K562 (cell line): ENCODE data around the gene CD300C. TPM values are rescaled to one million over a fixed set of nuclear protein-coding genes. Genes with fewer than 3 reads are reported as not detected.

Source experiments
- ATAC-seq: fragments of 200-7000 bp; cut with Tn5 transposase; 3 replicates; pipeline ENCODE4 v1.9.1; 2020; ENCODE audit warnings: moderate library complexity
- BruUV-seq: library from RNA; stranded (reverse); fragments of 400-500 nt; replicated peaks from 2 replicates; lab custom pipeline; 2021; lab: Mats Ljungman, UMichigan
- CTCF ChIA-PET: fragments of 300-600 bp; formaldehyde crosslinking; extraction: SDS; loops from one replicate; lab custom pipeline; 2021; ENCODE audit warnings: low intra/inter-chr PET ratio; lab: Yijun Ruan, JAX
- POLR2A ChIA-PET: fragments of 300-600, 350-650 bp; sonication (Branson Sonifier 250); formaldehyde crosslinking; extraction: SDS; loops from one replicate; lab custom pipeline; 2021; ENCODE audit warnings: antibody characterized with exemption, inconsistent platforms; lab: Yijun Ruan, JAX
- DNase-seq, 4 experiments: peaks; one replicate each; pipeline versions ENCODE4 v3.0.0 to v3.0.0-alpha.2; 2011 to 2018; ENCODE audit warnings: low spot score in 3 of 4, mixed read lengths in 3 of 4; ENCODE audit errors: extremely low read depth in 1 of 4
- FAIRE-seq: peaks from 2 replicates; lab custom pipeline; 2011; peaks lifted over from hg19 to GRCh38; lab: Jason Lieb, UNC
- H2AFZ ChIP-seq: 2 replicates; pipeline ENCODE4 v1.6.0; 2011; ENCODE audit warnings: low read depth, low read length, control low read depth, inconsistent platforms
- H3K27ac ChIP-seq: fragments of 200-600 bp; 3 replicates; pipeline ENCODE4 v1.8.0; 2011; ENCODE audit warnings: low read depth, mild to moderate bottlenecking, control low read depth, inconsistent platforms, low read length, moderate library complexity, mixed read lengths; ENCODE audit errors: extremely low read depth
- H3K27me3 ChIP-seq, 2 experiments: fragments of 300-600 bp in 1 of 2; 2 replicates in 1 of 2; 3 replicates in 1 of 2; pipeline versions ENCODE4 v1.6.0 to v1.8.0; 2011; ENCODE audit warnings: inconsistent platforms in 2 of 2, low read length in 2 of 2, mild to moderate bottlenecking in 1 of 2, mixed read lengths in 1 of 2, moderate library complexity in 1 of 2; ENCODE audit not compliant: control insufficient read depth in 2 of 2, insufficient read depth in 2 of 2
- H3K36me3 ChIP-seq: fragments of 300-600 bp; 3 replicates; pipeline ENCODE4 v1.8.0; 2011; ENCODE audit warnings: mild to moderate bottlenecking, low read length, inconsistent platforms; ENCODE audit not compliant: control insufficient read depth, insufficient read depth
- H3K4me1 ChIP-seq, 2 experiments: fragments of 200-600 bp in 1 of 2; replicated peaks in 1 of 2; 2 replicates in 1 of 2; 3 replicates in 1 of 2; pipeline versions ENCODE4 v1.5.1 to v1.8.0; 2011; ENCODE audit warnings: inconsistent platforms in 2 of 2, low read length in 2 of 2, mild to moderate bottlenecking in 1 of 2, mixed read lengths in 1 of 2, moderate library complexity in 1 of 2; ENCODE audit not compliant: control insufficient read depth in 2 of 2, insufficient read depth in 2 of 2
- H3K4me2 ChIP-seq: 2 replicates; pipeline ENCODE4 v1.6.1; 2011; ENCODE audit warnings: low read length, control low read depth, inconsistent platforms, mixed read lengths; ENCODE audit not compliant: insufficient read depth
- H3K4me3 ChIP-seq: fragments of 200-600 bp; sonication (generic), shearing (Covaris generic); 2 replicates; pipeline ENCODE4 v1.5.1; 2016; ENCODE audit warnings: control low read depth, inconsistent platforms
- H3K79me2 ChIP-seq: fragments of 200-600 bp; 3 replicates; pipeline ENCODE4 v1.8.0; 2011; ENCODE audit warnings: low read length, inconsistent platforms; ENCODE audit not compliant: control insufficient read depth, insufficient read depth
- H3K9ac ChIP-seq, 2 experiments: 2 replicates each; pipeline versions ENCODE4 v1.6.0 to v1.6.1; 2011; ENCODE audit warnings: low read depth in 2 of 2, low read length in 2 of 2, control low read depth in 1 of 2, inconsistent platforms in 1 of 2, mild to moderate bottlenecking in 1 of 2, mixed read lengths in 1 of 2; ENCODE audit not compliant: insufficient read depth in 1 of 2
- H3K9me1 ChIP-seq: one replicate; pipeline ENCODE4 v1.6.0; 2011; ENCODE audit warnings: inconsistent platforms, mild to moderate bottlenecking, low read length, moderate library complexity; ENCODE audit not compliant: control insufficient read depth, insufficient read depth
- H3K9me3 ChIP-seq: replicated peaks from 2 replicates; pipeline ENCODE4 v1.5.1; 2011; ENCODE audit warnings: low read depth, low read length, inconsistent platforms; ENCODE audit not compliant: control insufficient read depth, insufficient read depth
- H4K20me1 ChIP-seq: replicated peaks from 2 replicates; pipeline ENCODE4 v1.6.1; 2011; ENCODE audit warnings: low read length, inconsistent platforms, mixed read lengths; ENCODE audit not compliant: control insufficient read depth, insufficient read depth
- HDAC1 ChIP-seq, 2 experiments: fragments of 450-650 bp; IDR thresholded peaks; 2 replicates each; pipeline ENCODE4 v1.6.1; 2016 to 2017; ENCODE audit warnings: inconsistent platforms in 1 of 2, mild to moderate bottlenecking in 1 of 2, moderate library complexity in 1 of 2
- KLF13 ChIP-seq: fragments of 450-650 bp; IDR thresholded peaks from 2 replicates; pipeline ENCODE4 v1.6.1; 2016; ENCODE audit warnings: missing genetic modification characterization, low read depth, mild to moderate bottlenecking, missing compliant biosample characterization, moderate library complexity, borderline replicate concordance
- MEF2D ChIP-seq: conservative IDR thresholded peaks from 2 replicates; pipeline ENCODE4 v1.6.1; 2016; ENCODE audit warnings: low read depth, missing genetic modification characterization, missing compliant biosample characterization
- SRSF7 ChIP-seq: fragments of 200-400 bp; formaldehyde crosslinking; optimal IDR thresholded peaks from 2 replicates; pipeline ENCODE3; 2017; ENCODE audit warnings: mild to moderate bottlenecking, low read depth, low read length
- ZNF184 ChIP-seq: sonication (generic); formaldehyde crosslinking; IDR thresholded peaks from 2 replicates; pipeline ENCODE4 v1.5.0; 2020; ENCODE audit warnings: missing genetic modification reagents
- WGBS: fragments of 100-300 bp; shearing (Covaris generic); methylation state at CpG from one replicate; pipeline ENCODE4 v1.1.6; 2016; ENCODE audit warnings: low coverage, mixed read lengths; ENCODE audit not compliant: insufficient coverage; ENCODE audit errors: missing lambda C conversion rate; 5-methylcytosine and 5-hydroxymethylcytosine counted together
- in situ Hi-C: fragments of 300-500 bp; cut with MboI; formaldehyde crosslinking; loops from 4 replicates; pipeline ENCODE4 v1.15.0; 2018; ENCODE audit warnings: inconsistent platforms, mixed read lengths
- intact Hi-C: fragments of 100-400 bp; cut with micrococcal nuclease; formaldehyde crosslinking; loops from 2 replicates; pipeline ENCODE4 v1.14.2; 2022
- polyA plus RNA-seq, 8 experiments: library from polyadenylated mRNA; depleted of rRNA in 4 of 8; stranded (reverse) in 5 of 8; unstranded in 3 of 8; fragments of >200 nt; fragmentation: Nextera tagmentation in 2 of 8; fragmentation: Illumina TruSeq in 1 of 8; extraction: Ambion mirVana in 2 of 8; extraction: Trizol in 1 of 8; gene quantifications; 2 replicates each; pipeline versions ENCODE4 v1.2.1 to v1.2.3, GENCODE V29; 2011 to 2014; ENCODE audit warnings: inconsistent platforms in 1 of 8, missing spikeins in 1 of 8
- total RNA-seq, 7 experiments: library from RNA; depleted of rRNA in 6 of 7; stranded (reverse); fragments of >200 nt in 6 of 7; fragmentation: Illumina TruSeq in 2 of 7; extraction: Trizol in 2 of 7; gene quantifications; 2 replicates each; pipeline versions ENCODE4 v1.2.1 to v1.2.3, GENCODE V29; 2011 to 2021; ENCODE audit warnings: low replicate concordance in 1 of 7
- TF ChIP-seq, protein P1 (sequence below): fragments of 250-450 bp; sonication (Bioruptor Pico); IDR thresholded peaks from 2 replicates; pipeline ENCODE4 v1.8.0; 2022; ENCODE audit warnings: moderate library complexity, mild to moderate bottlenecking, inconsistent platforms

Gene CD300C
- total and polyA plus RNA-seq, 9 of the 15 experiments (the other 6 are each of a cell fraction or from before 2014, with no cell fraction given), result 0.04 to 0.16 (median 0.07) TPM; not detected in 6

DNA sequence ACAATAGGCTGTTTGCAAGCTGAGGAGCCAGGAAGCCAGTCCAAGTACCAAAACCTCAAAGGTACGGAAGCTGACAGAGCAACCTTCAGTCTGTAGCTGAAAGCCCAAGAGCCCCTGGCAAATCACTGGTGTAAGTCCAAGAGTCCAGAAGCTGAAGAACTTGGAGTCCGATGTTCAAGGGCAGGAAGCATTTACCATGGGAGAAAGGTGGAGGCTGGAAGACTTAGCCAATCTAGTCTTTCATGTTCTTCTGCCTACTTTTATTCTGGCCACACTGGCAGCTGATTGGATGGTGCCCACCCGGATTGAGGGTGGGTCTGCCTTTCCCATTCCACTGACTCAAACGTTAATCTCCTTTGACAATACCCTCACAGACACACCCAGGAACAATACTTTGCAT is 30.0 kb downstream of the CD300C start:
- intact Hi-C loops (no loop called here), in situ Hi-C loops (no loop called here)
- FAIRE-seq (no peak), ATAC-seq (no peak), DNase-seq (no peak)
- no peak overlapping the region for H3K4me2 ChIP-seq
- TF ChIP-seq ZNF184 (CRISPR knock-in tag) (no peak), MEF2D (no peak), KLF13 (tag) (no peak), SRSF7 (no peak), HDAC1 (IDR thresholded peaks at IDR 0.05) (no peak)
- TF ChIP-seq, protein P1, sequence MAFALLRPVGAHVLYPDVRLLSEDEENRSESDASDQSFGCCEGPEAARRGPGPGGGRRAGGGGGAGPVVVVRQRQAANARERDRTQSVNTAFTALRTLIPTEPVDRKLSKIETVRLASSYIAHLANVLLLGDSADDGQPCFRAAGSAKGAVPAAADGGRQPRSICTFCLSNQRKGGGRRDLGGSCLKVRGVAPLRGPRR (CRISPR knock-in tag), result no peak
- no peak overlapping the region for H3K4me3 ChIP-seq
- no peak overlapping the region for H3K27ac ChIP-seq
- POLR2A ChIA-PET, result no interaction called here
- H3K9me3 ChIP-seq, result peaks cover 13% of the 10 kb centered on the region
- no TSS peak for BruUV-seq
- no peaks in the 10 kb centered on the region for H3K4me1 ChIP-seq
- H3K79me2 ChIP-seq, result no peaks in the 10 kb centered on the region
- CTCF ChIA-PET, result interaction anchor here (0.6 kb wide), 1 partner anchor 217 kb away, joined by 3 read pairs; no protein-coding TSS in a partner anchor
- no peaks in the 10 kb centered on the region; the same call in 2 of the 3 replicates for H3K36me3 ChIP-seq
- no peaks in the 10 kb centered on the region for H3K9me1 ChIP-seq
- H4K20me1 ChIP-seq, result no peaks in the 10 kb centered on the region
- 3% methylated on average over 4 of the region's 4 CpGs for WGBS
- H3K27me3 ChIP-seq, result peaks cover 2 to 6% of the 10 kb centered on the region in 2 experiments; a peak in 2 of 5 replicates
- H2AFZ ChIP-seq, result no peak overlapping the region
- H3K9ac ChIP-seq, result no peak overlapping the region
